HG03025 (cell line): Measurements from ENCODE around the gene GNG12.
A peak's percentile ranks its signal among the peaks of the same experiment; 100 is the strongest.
"Not testable (repeated sequence)": the region's sequence is repeated elsewhere in the genome, so short reads cannot be mapped to it uniquely, and the experiment has no call there.

Source experiments
- ATAC-seq: cut with Tn5 transposase; IDR thresholded peaks from one replicate; pipeline ENCODE4 v1.9.1; 2021; ENCODE audit warnings: mild to moderate bottlenecking, moderate library complexity; ENCODE audit not compliant: unreplicated experiment, low FRiP score

Gene GNG12

GRCh38 chr1:67736750-67737149, 96.5 kb downstream of the GNG12 start:
- ATAC-seq, result no peak

- ATAC-seq, result peak; percentile 96
Observed at GRCh38 chr1:67735806-67736627, 97.2 kb downstream of the GNG12 start.

- no peak for ATAC-seq
Observed at GRCh38 chr1:67735206-67735605, 98.1 kb downstream of the GNG12 start.

GRCh38 chr1:67734323-67734690, 99.0 kb downstream of the GNG12 start:
- ATAC-seq, result no peak

- no peak for ATAC-seq
Observed at GRCh38 chr1:67733681-67734322, 99.5 kb downstream of the GNG12 start.

- peak; percentile 40 for ATAC-seq
Observed at GRCh38 chr1:67732750-67733151, 100.5 kb downstream of the GNG12 start.

- ATAC-seq, result no peak
Observed at GRCh38 chr1:67731322-67731721, 101.9 kb downstream of the GNG12 start.

- not testable (repeated sequence) for ATAC-seq
Observed at GRCh38 chr1:67730312-67730711, 103.0 kb downstream of the GNG12 start.

GRCh38 chr1:67729872-67730271, 103.4 kb downstream of the GNG12 start:
- ATAC-seq, result no peak

- no peak for ATAC-seq
Observed at GRCh38 chr1:67726224-67726623, 107.0 kb downstream of the GNG12 start.

- no peak for ATAC-seq
Observed at GRCh38 chr1:67724928-67725560, 108.2 kb downstream of the GNG12 start.

- peak; percentile 63 for ATAC-seq
Observed at GRCh38 chr1:67723620-67724019, 109.6 kb downstream of the GNG12 start.

- ATAC-seq, result no peak
Observed at GRCh38 chr1:67723126-67723525, 110.1 kb downstream of the GNG12 start.

- no peak for ATAC-seq
Observed at GRCh38 chr1:67722292-67722944, 110.8 kb downstream of the GNG12 start.

- ATAC-seq, result no peak
Observed at GRCh38 chr1:67721650-67722291, 111.5 kb downstream of the GNG12 start.

GRCh38 chr1:67721112-67721511, 112.2 kb downstream of the GNG12 start:
- no peak for ATAC-seq

- ATAC-seq, result no peak
Observed at GRCh38 chr1:67719329-67720196, 113.7 kb downstream of the GNG12 start.

GRCh38 chr1:67717876-67718275, 115.4 kb downstream of the GNG12 start:
- no peak for ATAC-seq

- ATAC-seq, result no peak
Observed at GRCh38 chr1:67716800-67717199, 116.5 kb downstream of the GNG12 start.

GRCh38 chr1:67715819-67716218, 117.4 kb downstream of the GNG12 start:
- ATAC-seq, result no peak
